T-helper 17 cell (primary cell): Measurements from ENCODE around the gene ELOF1. TPM values are rescaled to one million over a fixed set of nuclear protein-coding genes. Genes with fewer than 3 reads are reported as not detected.
"Not testable (repeated sequence)": the region's sequence is repeated elsewhere in the genome, so short reads cannot be mapped to it uniquely, and the experiment has no call there.

ENCODE experiments used
- ATAC-seq: fragments of 150-1000 bp; cut with Tn5 transposase; 2 replicates; pipeline ENCODE4 v1.10.0; 2021; ENCODE audit warnings: mild to moderate bottlenecking, moderate library complexity
- DNase-seq, 3 donors: peaks; one replicate each; pipeline versions ENCODE4 v3.0.0 to v3.0.0-alpha.2; 2020 to 2021
- H3K9me3 ChIP-seq: one replicate; pipeline ENCODE4 v1.7.0; 2013; ENCODE audit warnings: low read length, mild to moderate bottlenecking; ENCODE audit not compliant: control insufficient read depth, poor library complexity, severe bottlenecking
- H3K27ac Mint-ChIP-seq: one replicate; pipeline ENCODE4 v1.8.0; 2022; ENCODE audit warnings: mild to moderate bottlenecking, moderate library complexity, mixed read lengths
- H3K27me3 Mint-ChIP-seq: one replicate; pipeline ENCODE4 v1.8.0; 2022; ENCODE audit warnings: mixed read lengths
- H3K36me3 Mint-ChIP-seq: one replicate; pipeline ENCODE4 v1.8.0; 2022; ENCODE audit warnings: low read depth, mixed read lengths
- H3K4me1 Mint-ChIP-seq: one replicate; pipeline ENCODE4 v1.8.0; 2022; ENCODE audit warnings: mild to moderate bottlenecking, mixed read lengths
- H3K4me3 Mint-ChIP-seq: one replicate; pipeline ENCODE4 v1.8.0; 2022; ENCODE audit warnings: mild to moderate bottlenecking, moderate library complexity, mixed read lengths
- total RNA-seq, 4 donors: library from RNA in 2 of 4; stranded (reverse) in 2 of 4; gene quantifications; one replicate each; pipeline ENCODE4 v1.2.3 and lab custom pipeline; 2022 to 2026

The ELOF1 gene
- total RNA-seq, 2 donors from 2014 or later = 33.9 to 40.6 TPM

GRCh38 chr19:11580116-11580515 is 21.1 kb upstream of the ELOF1 start:
- no peaks in the 10 kb centered on the region for H3K9me3 ChIP-seq
- Mint-ChIP-seq H3K4me1 (peaks cover 15% of the 10 kb centered on the region), H3K27ac (no peak overlapping the region), H3K27me3 (no peaks in the 10 kb centered on the region), H3K36me3 (no peaks in the 10 kb centered on the region), H3K4me3 (no peak overlapping the region)
- DNase-seq = no peak
- no peak for ATAC-seq

GRCh38 chr19:11578258-11579142 is 19.5 kb upstream of the ELOF1 start:
- Mint-ChIP-seq H3K27me3 (no peaks in the 10 kb centered on the region), H3K27ac (no peak overlapping the region), H3K36me3 (no peaks in the 10 kb centered on the region), H3K4me1 (peaks cover 15% of the 10 kb centered on the region), H3K4me3 (peak overlapping the region; percentile 79)
- peak; percentile 16 to 30 (median 18) for DNase-seq
- H3K9me3 ChIP-seq = no peaks in the 10 kb centered on the region
- peak; percentile 76 for ATAC-seq

- Mint-ChIP-seq H3K36me3 (no peaks in the 10 kb centered on the region), H3K4me1 (peaks cover 15% of the 10 kb centered on the region), H3K4me3 (peak within 1 kb of the TSS; percentile 75), H3K27ac (no peak within 1 kb of the TSS), H3K27me3 (no peaks in the 10 kb centered on the region)
- ATAC-seq (no peak), DNase-seq (no peak)
- H3K9me3 ChIP-seq = no peaks in the 10 kb centered on the region
Measured at GRCh38 chr19:11577451-11578257, 18.6 kb upstream of the ELOF1 start, which contains the start of gene ACP5. TSS of gene ACP5 (minus strand) at chr19:11577645. CDS start at chr19:11577317, 328 bp downstream.

GRCh38 chr19:11576227-11576626 is 17.2 kb upstream of the ELOF1 start:
- ATAC-seq = no peak
- H3K4me3 Mint-ChIP-seq = peak overlapping the region; percentile 25
- DNase-seq = no peak
- H3K9me3 ChIP-seq = no peaks in the 10 kb centered on the region
- no peak overlapping the region for H3K27ac Mint-ChIP-seq
- H3K4me1 Mint-ChIP-seq = peaks cover 10% of the 10 kb centered on the region
- H3K36me3 Mint-ChIP-seq = no peaks in the 10 kb centered on the region
- no peaks in the 10 kb centered on the region for H3K27me3 Mint-ChIP-seq

- no peak overlapping the region for H3K27ac Mint-ChIP-seq
- DNase-seq (no peak), ATAC-seq (no peak)
- H3K27me3 Mint-ChIP-seq = no peaks in the 10 kb centered on the region
- no peaks in the 10 kb centered on the region for H3K9me3 ChIP-seq
- H3K4me3 Mint-ChIP-seq = no peak overlapping the region
- H3K36me3 Mint-ChIP-seq = no peaks in the 10 kb centered on the region
- peaks cover 6% of the 10 kb centered on the region for H3K4me1 Mint-ChIP-seq
Measured at GRCh38 chr19:11574689-11575088, 15.7 kb upstream of the ELOF1 start.

- not testable (repeated sequence) for H3K27ac Mint-ChIP-seq, ATAC-seq, DNase-seq, H3K27me3 Mint-ChIP-seq, H3K4me1 Mint-ChIP-seq, H3K36me3 Mint-ChIP-seq, H3K4me3 Mint-ChIP-seq, H3K9me3 ChIP-seq
Measured at GRCh38 chr19:11573763-11574162, 14.7 kb upstream of the ELOF1 start.

- H3K27ac Mint-ChIP-seq, H3K4me1 Mint-ChIP-seq, H3K36me3 Mint-ChIP-seq, H3K9me3 ChIP-seq, H3K27me3 Mint-ChIP-seq, DNase-seq, ATAC-seq, H3K4me3 Mint-ChIP-seq: not testable (repeated sequence)
Measured at GRCh38 chr19:11573354-11573753, 14.3 kb upstream of the ELOF1 start.

- H3K4me3 Mint-ChIP-seq = no peak overlapping the region
- H3K9me3 ChIP-seq = no peaks in the 10 kb centered on the region
- no peaks in the 10 kb centered on the region for H3K27me3 Mint-ChIP-seq
- DNase-seq (no peak), ATAC-seq (no peak)
- H3K36me3 Mint-ChIP-seq = peaks cover 2% of the 10 kb centered on the region
- H3K27ac Mint-ChIP-seq = no peak overlapping the region
- no peaks in the 10 kb centered on the region for H3K4me1 Mint-ChIP-seq
Measured at GRCh38 chr19:11570039-11570462, 11.0 kb upstream of the ELOF1 start.

GRCh38 chr19:11566164-11566563 is 7.1 kb upstream of the ELOF1 start:
- Mint-ChIP-seq H3K27me3 (no peaks in the 10 kb centered on the region), H3K27ac (no peak overlapping the region), H3K36me3 (peaks cover 2% of the 10 kb centered on the region), H3K4me3 (no peak overlapping the region), H3K4me1 (peaks cover 2% of the 10 kb centered on the region)
- DNase-seq (no peak), ATAC-seq (no peak)
- H3K9me3 ChIP-seq = no peaks in the 10 kb centered on the region

GRCh38 chr19:11565649-11565980 is 6.6 kb upstream of the ELOF1 start:
- not testable (repeated sequence) for H3K9me3 ChIP-seq, ATAC-seq, DNase-seq, H3K4me1 Mint-ChIP-seq, H3K4me3 Mint-ChIP-seq, H3K36me3 Mint-ChIP-seq, H3K27me3 Mint-ChIP-seq, H3K27ac Mint-ChIP-seq

GRCh38 chr19:11564082-11564807 is 5.2 kb upstream of the ELOF1 start:
- peak overlapping the region; percentile 60 for H3K27ac Mint-ChIP-seq
- DNase-seq, H3K9me3 ChIP-seq, H3K4me3 Mint-ChIP-seq, ATAC-seq, H3K36me3 Mint-ChIP-seq, H3K27me3 Mint-ChIP-seq: not testable (repeated sequence)
- peaks cover 10% of the 10 kb centered on the region for H3K4me1 Mint-ChIP-seq

GRCh38 chr19:11563532-11563931 is 4.5 kb upstream of the ELOF1 start:
- ATAC-seq = no peak
- DNase-seq = no peak
- Mint-ChIP-seq H3K4me3 (no peak overlapping the region), H3K36me3 (peaks cover 5% of the 10 kb centered on the region), H3K27ac (no peak overlapping the region), H3K27me3 (no peaks in the 10 kb centered on the region), H3K4me1 (peaks cover 13% of the 10 kb centered on the region)
- no peaks in the 10 kb centered on the region for H3K9me3 ChIP-seq
